ENCODE data around the gene GSTO2. TPM values are rescaled to one million over a fixed set of nuclear protein-coding genes. Genes with fewer than 3 reads are reported as not detected.
"Not testable (repeated sequence)": the region's sequence is repeated elsewhere in the genome, so short reads cannot be mapped to it uniquely, and the experiment has no call there.

The GSTO2 gene
- total RNA-seq, 1 experiment from 2014 or later = 1.1 TPM

DNA sequence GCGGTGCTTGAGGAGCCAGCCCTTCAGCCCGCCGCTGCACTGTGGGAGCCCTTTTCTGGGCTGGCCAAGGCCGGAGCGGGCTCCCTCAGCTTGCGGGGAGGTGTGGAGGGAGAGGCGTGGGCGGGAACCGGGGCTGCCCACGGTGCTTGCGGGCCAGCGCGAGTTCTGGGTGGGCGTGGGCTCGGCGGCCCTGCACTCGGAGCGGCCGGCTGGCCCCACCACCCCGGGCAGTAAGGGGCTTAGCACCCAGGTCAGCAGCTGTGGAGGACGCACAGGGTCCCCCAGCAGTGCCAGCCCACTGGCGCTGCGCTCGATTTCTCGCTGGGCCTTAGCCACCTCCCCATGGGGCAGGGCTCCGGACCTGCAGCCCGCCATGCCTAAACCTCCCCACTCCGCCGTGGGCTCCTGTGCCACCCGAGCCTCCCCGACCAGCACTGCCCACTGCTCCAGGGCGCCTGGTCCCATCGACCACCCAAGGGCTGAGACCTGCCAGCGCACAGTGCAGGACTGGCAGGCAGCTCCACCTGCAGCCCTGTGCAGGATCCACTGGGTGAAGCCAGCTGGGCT, 23.8 kb upstream of the GSTO2 start:
- Mint-ChIP-seq H3K4me1 (ENCODE audit: low read depth, unreplicated experiment) (peaks cover 15% of the 10 kb centered on the region), H3K36me3 (ENCODE audit: insufficient read depth, unreplicated experiment) (no peaks in the 10 kb centered on the region), H3K27ac (ENCODE audit: unreplicated experiment) (no peak overlapping the region), H3K9me3 (ENCODE audit: unreplicated experiment) (no peaks in the 10 kb centered on the region), H3K27me3 (ENCODE audit: insufficient read depth, unreplicated experiment) (no peaks in the 10 kb centered on the region), H3K4me3 (ENCODE audit: unreplicated experiment) (no peak overlapping the region)
- Histone ChIP-seq H3K4me1 (peaks cover 17% of the 10 kb centered on the region), H3K27me3 (replicated peaks; ENCODE audit: control insufficient read depth, insufficient read depth, low read length) (no peaks in the 10 kb centered on the region), H3K4me3 (ENCODE audit: low read depth, low read length) (no peak overlapping the region), H3K36me3 (ENCODE audit: control insufficient read depth, insufficient read depth, low read length) (no peaks in the 10 kb centered on the region), H3K9me3 (peaks cover 25% of the 10 kb centered on the region)
- no TSS peak for BruUV-seq (replicated peaks)
- TF ChIP-seq CTCF (IDR thresholded peaks at IDR 0.05; ENCODE audit: insufficient read depth in 1 of 2, low read depth in 1 of 2, low read length in 1 of 2, severe bottlenecking in 1 of 2, unreplicated experiment in 1 of 2) = no peak
- ChIA-PET POLR2A (no interaction called here), CTCF (no interaction called here)
- DNase-seq = no peak
- intact Hi-C loops (cut with micrococcal nuclease; ENCODE audit: unreplicated experiment) = no loop called here

- intact Hi-C loops (cut with micrococcal nuclease; ENCODE audit: unreplicated experiment) = no loop called here
- ChIA-PET POLR2A (no interaction called here), CTCF (no interaction called here)
- H3K9me3 Mint-ChIP-seq (ENCODE audit: unreplicated experiment) = no peaks in the 10 kb centered on the region
- H3K4me1 Mint-ChIP-seq (ENCODE audit: low read depth, unreplicated experiment) = peaks cover 27% of the 10 kb centered on the region
- no peaks in the 10 kb centered on the region for H3K27me3 Mint-ChIP-seq (ENCODE audit: insufficient read depth, unreplicated experiment)
- H3K36me3 Mint-ChIP-seq (ENCODE audit: insufficient read depth, unreplicated experiment) = no peaks in the 10 kb centered on the region
- BruUV-seq (replicated peaks) = no TSS peak
- no peaks in the 10 kb centered on the region for H3K36me3 ChIP-seq (ENCODE audit: control insufficient read depth, insufficient read depth, low read length)
- TF ChIP-seq CTCF (IDR thresholded peaks at IDR 0.05; ENCODE audit: insufficient read depth in 1 of 2, low read depth in 1 of 2, low read length in 1 of 2, severe bottlenecking in 1 of 2, unreplicated experiment in 1 of 2) = no peak
- no peak overlapping the region for H3K4me3 Mint-ChIP-seq (ENCODE audit: unreplicated experiment)
- H3K9me3 ChIP-seq = peaks cover 25% of the 10 kb centered on the region
- H3K4me1 ChIP-seq = peaks cover 34% of the 10 kb centered on the region
- H3K27ac Mint-ChIP-seq (ENCODE audit: unreplicated experiment) = no peak overlapping the region
- H3K27me3 ChIP-seq (replicated peaks; ENCODE audit: control insufficient read depth, insufficient read depth, low read length) = no peaks in the 10 kb centered on the region
- no peak overlapping the region for H3K4me3 ChIP-seq (ENCODE audit: low read depth, low read length)
- no peak for DNase-seq
These were observed 22.0 kb upstream of the GSTO2 start for GRCh38 chr10:104246976-104247375.

DNA sequence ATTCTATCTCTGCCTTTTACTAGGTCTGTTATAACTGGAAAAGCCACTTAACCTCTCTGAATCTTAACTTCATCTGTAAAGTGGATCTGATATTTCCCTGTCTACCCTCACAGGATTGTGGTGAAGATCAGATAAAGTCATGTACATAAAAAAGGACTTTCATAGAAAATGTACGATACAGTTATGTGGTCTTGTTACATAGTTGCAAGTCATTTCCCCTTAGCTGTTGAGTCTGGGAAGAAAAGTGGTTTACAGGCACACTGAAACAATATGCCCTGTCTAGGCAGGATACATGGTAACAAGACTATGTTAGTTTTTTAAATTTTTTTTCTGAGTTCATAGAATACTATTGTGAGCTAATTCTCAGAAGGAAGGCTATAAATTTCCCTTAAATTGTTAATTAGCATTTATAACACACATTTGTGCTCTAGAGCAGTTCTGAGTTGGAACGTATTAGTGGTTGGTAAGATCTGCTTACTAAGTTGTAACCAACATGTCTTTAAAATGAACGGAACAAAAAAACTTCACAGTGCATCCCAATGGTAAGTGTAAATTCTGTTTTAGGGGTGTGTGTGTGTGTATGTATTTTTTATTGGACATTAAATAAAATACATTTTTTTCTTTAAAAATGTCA, 21.4 kb upstream of the GSTO2 start:
- POLR2A ChIA-PET = no interaction called here
- CTCF ChIA-PET = no interaction called here
- no peaks in the 10 kb centered on the region for H3K27me3 ChIP-seq (replicated peaks; ENCODE audit: control insufficient read depth, insufficient read depth, low read length)
- no peaks in the 10 kb centered on the region for H3K9me3 Mint-ChIP-seq (ENCODE audit: unreplicated experiment)
- no peak overlapping the region for H3K27ac Mint-ChIP-seq (ENCODE audit: unreplicated experiment)
- H3K4me1 ChIP-seq = peaks cover 37% of the 10 kb centered on the region
- peaks cover 34% of the 10 kb centered on the region for H3K4me1 Mint-ChIP-seq (ENCODE audit: low read depth, unreplicated experiment)
- no peak for DNase-seq
- no peak overlapping the region for H3K4me3 ChIP-seq (ENCODE audit: low read depth, low read length)
- no peaks in the 10 kb centered on the region for H3K36me3 ChIP-seq (ENCODE audit: control insufficient read depth, insufficient read depth, low read length)
- H3K4me3 Mint-ChIP-seq (ENCODE audit: unreplicated experiment) = no peak overlapping the region
- BruUV-seq (replicated peaks) = no TSS peak
- intact Hi-C loops (cut with micrococcal nuclease; ENCODE audit: unreplicated experiment) = no loop called here
- H3K27me3 Mint-ChIP-seq (ENCODE audit: insufficient read depth, unreplicated experiment) = no peaks in the 10 kb centered on the region
- no peaks in the 10 kb centered on the region for H3K36me3 Mint-ChIP-seq (ENCODE audit: insufficient read depth, unreplicated experiment)
- H3K9me3 ChIP-seq = peaks cover 25% of the 10 kb centered on the region
- TF ChIP-seq CTCF (IDR thresholded peaks at IDR 0.05; ENCODE audit: insufficient read depth in 1 of 2, low read depth in 1 of 2, low read length in 1 of 2, severe bottlenecking in 1 of 2, unreplicated experiment in 1 of 2) = no peak

DNA sequence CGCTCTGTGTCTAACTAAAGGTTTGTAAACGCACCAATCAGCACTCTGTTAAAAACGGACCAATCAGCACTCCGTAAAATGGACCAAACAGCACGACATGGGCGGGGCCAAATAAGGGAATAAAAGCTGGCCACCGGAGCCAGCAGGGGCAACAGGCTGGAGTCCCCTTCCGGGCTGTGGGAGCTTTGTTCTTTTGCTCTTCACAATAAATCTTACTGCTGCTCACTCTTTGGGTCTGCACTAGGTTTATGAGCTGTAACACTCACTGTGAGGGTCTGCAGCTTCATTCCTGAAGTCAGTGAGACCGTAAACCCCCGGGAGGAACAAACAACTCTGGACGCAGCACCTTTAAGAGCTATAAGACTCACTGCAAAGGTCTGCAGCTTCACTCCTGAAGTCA, 20.1 kb upstream of the GSTO2 start:
- H3K27me3 ChIP-seq (replicated peaks; ENCODE audit: control insufficient read depth, insufficient read depth, low read length); BruUV-seq (replicated peaks); H3K9me3 Mint-ChIP-seq (ENCODE audit: unreplicated experiment); H3K4me3 ChIP-seq (ENCODE audit: low read depth, low read length); POLR2A ChIA-PET; CTCF ChIA-PET; intact Hi-C loops (cut with micrococcal nuclease; ENCODE audit: unreplicated experiment); H3K27ac Mint-ChIP-seq (ENCODE audit: unreplicated experiment); H3K27me3 Mint-ChIP-seq (ENCODE audit: insufficient read depth, unreplicated experiment); DNase-seq; H3K36me3 ChIP-seq (ENCODE audit: control insufficient read depth, insufficient read depth, low read length); H3K4me3 Mint-ChIP-seq (ENCODE audit: unreplicated experiment): not testable (repeated sequence)
- Histone ChIP-seq H3K4me1 (peaks cover 35% of the 10 kb centered on the region), H3K9me3 (peaks cover 25% of the 10 kb centered on the region)
- peaks cover 10% of the 10 kb centered on the region for H3K36me3 Mint-ChIP-seq (ENCODE audit: insufficient read depth, unreplicated experiment)
- peaks cover 38% of the 10 kb centered on the region for H3K4me1 Mint-ChIP-seq (ENCODE audit: low read depth, unreplicated experiment)
